Stimulated activated CD4-positive, alpha-beta T cell treated with anti-CD3 and anti-CD28 coated beads, Interleukin-12 subunit alpha, Interleukin-12 subunit beta, amount 100 ng/mL, for 4 hours (primary cell): Measurements from ENCODE around the gene COL27A1.

ENCODE experiments used
- DNase-seq: peaks from one replicate; pipeline ENCODE4 v3.0.0-alpha.2; 2020

COL27A1 gene

DNA sequence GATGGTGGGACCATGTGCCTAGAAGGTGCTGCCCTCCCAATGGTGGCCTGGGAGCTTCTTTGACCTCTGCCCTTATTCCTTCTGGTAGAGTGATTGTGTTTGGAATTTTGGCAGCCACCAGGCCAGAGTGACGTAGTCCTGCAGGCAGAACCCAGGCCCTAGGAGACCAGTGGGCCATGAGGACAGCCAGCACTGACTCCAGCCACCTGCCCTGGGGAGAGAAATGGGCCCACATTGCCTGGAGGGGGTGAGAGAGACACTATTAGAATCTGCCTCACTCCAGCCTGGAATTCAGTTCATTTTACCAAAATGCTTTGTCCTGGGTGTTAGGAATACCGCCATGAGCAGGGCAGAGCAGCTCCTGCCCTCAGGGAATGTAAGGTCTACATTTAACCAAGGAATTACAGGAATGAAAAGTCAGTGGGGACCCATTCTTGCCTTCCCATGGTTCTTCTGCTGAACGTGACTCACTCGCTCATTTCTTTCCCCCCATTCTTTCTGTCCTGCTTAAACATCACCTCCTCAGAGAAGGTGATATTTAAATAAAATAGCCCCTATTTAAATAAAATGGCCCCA is 5.5 kb upstream of the COL27A1 start:
- no peak for DNase-seq

DNA sequence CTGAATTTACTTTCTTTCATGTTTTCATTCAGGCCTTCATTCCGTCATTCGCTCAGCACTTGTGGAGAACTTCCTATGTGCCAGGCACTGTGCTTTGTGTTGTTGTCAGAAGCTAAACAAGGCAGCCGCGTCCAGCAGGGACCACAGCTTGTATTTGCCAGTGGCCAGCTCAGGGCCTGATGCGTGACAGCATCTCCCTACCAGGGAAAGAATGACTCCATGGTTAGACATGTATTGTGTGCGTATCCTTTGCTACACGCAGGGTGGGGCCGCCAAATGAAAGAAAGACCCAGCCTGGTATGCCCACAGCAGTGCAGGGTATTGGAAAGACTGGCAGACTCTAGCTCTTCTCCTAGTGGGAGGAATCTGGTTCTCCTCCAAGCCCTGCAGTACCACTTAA is 4.7 kb upstream of the COL27A1 start:
- no peak for DNase-seq

DNA sequence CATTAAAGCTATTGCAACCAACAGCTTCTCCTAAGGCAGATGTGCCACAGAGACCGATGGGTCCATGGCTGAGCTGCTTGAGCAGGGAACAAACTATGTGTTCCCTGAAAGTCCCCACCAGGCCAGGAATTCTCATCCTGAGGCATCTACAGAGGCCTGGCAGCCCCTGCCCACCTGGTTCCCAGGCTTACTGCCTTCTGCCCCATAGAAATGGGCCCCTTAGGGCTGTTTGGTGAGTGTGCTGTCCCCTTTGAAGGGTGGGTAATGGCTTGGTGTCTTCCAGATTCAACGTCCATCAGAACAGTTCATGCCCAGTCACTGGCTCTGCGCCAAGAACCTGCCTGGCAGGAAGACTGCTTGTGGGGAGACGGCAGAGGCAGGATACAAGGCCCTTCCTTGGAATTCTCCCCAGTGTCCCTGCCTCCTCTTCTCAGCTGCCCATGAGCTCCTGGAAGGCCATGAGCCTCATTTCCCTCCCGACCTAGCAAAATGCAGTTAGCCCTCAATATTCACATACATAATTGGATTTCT is 3.8 kb upstream of the COL27A1 start:
- DNase-seq, result no peak

DNA sequence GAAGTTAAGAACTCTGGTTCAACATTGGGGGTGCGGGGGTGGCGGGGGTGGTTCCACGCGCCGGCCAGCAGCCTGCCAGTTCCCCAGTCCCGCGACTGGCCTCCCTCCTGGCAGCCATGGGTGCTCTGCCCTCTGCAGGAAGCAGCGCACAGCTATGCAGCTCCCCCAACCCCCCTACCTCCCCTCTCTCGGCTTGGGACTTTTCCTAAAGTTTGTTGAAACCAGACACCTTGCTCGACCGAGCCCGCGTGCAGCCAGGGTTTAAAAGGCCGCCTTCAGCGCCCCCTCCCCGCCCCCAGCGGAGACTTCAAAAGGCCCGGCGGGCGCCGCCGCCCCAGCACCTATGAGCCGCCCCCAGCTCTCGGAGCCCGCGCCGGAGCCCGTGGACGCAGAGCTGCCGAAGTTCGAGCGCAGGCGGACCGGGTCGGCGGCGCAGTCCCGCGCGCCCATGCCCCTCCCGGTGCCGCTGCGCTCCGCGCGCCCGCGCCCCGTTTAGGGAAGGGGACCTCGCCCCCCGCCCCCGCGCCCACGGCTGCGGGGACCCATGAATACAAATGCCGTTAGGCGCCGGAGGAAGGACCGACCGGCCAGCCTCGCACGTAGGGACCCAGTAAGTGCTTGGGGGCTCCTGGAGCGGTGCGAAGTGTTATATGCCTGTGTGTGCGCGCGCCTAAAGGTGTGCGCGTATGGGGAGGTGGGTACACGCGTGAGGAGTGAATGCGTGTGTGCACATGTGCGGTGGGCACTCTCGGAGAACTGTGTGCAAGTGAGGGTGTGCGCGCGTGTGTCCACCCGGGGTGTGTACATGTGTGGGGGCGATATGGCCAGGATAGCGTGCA is 1.4 kb upstream of the COL27A1 start:
- DNase-seq, result no peak

DNA sequence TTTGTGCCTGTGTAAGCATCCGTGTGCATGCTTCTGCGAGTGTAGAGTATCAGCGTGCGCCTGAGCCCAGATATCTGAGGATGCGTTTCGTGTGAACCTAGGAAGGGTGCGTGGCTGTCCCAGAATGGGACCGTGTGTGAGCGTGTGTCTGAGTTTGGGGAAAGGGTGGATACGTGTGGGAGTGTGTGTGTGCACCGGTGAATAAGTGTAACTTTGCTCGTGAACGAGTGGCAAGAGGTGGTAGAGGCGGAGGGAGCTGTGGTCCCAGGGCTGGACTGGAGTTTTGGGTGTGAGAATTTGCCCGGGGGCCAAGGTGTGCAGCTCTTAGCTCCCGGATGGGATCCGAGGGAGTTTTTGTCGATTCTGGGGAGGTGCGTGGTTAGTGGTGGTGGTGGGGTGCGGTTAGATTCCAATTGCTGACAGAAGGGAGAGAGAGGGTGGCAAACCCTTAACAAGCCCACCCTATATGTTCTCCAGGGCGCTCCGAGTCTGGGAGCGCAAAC is 686 bp upstream of the COL27A1 start:
- peak; percentile 5 for DNase-seq

DNA sequence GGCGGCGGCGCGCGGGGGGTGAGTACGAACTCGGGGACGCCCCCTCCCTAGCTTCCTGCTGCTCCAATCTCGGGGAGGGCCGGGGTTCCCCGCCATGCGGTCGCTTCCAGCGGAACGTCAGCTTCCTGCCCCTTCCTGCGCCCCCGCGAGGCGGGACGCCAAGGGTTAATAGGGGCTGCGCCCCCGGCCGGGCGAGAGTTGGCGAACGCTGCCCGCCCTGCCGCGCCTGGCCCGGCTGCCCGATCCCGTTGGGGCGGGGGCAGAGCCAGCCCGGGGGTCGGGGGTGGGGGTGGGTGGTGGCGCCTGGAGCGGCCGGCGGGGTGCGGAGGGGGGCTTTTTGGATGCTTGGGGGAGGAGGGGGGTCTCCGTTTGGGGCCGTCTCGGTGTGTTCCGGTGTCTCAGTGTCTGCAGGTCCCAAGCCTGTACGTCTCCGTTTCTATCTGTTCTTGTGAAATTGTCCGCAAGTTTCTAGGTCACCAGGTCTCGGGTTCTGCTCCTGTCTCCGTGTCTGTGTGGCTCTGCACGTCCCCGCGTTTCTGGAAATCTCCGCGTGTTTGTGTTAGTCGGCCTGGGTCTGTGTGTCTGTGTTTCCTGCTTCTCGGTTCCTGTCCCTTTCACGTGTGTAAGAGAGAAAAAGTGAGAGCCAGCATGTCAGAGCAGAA is 789 bp downstream of the COL27A1 start:
- peak; percentile 18 for DNase-seq

DNA sequence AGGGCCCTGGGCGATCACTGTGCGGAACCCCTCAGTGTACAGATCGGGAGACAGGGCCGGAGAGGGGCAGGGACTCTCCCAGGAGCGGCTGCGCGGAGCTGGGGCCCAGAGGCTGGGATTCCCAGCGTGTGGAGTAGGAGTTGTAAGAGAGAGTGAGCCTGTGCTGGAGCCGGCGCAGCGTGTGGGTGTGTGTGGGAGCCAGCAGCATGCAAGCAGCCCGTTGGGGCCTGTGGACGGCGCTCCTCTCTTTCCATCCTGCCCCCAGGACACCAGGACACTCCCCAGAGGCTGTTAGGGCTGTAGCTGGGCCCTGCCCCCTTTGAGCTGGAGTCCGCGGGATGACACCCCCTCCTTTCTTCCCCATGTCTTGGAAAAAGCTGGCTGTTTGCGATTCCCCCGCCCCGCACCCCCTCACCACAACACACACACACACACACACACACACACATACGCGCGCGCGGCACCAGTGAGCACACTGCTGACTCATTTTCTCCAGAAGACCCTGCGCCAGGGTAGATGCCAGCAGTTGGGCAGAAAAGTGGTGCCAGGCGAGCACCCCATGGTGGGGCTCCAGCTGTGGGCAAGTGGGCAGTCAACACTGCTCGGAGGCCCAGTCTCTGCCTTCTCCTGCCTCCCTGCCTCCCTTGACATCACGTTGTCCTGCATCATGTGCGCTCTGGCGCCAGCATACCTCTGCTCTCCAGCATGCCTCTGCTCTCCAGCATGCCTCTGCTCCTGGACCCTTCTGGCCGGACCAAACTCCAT is 1.5 kb downstream of the COL27A1 start:
- DNase-seq, result peak; percentile 10

DNA sequence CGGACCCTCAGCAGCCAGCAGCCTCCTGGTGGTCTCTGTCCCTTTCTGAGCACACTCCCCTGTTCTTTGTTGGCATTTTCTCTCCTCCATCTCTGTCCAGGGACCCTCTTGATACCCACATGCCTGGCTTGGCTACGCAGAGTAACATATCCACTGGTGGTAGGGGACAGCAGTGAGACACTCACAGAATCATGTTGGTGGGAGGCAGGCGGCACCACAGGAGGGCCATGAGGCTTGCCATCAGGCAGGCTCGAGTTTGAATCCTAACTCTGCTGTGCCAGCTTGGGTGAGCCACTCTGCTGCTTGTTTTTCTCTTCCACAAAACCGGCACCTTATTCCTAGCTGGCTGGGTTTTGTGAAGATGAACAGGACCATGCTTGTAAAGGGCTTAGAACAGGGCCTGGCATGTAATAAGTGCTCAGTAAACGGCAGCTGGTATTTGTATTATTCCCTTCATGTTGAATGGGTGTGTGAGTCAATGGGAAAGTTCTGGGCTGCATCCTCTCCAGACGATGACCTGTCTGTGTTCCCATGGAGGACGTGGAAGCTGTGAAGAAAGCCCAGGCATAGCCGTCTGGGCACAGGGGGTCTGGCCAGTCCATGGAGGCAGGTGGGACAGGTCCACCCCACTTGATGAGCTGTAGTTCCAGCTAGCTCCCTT is 2.3 kb downstream of the COL27A1 start:
- no peak for DNase-seq

DNA sequence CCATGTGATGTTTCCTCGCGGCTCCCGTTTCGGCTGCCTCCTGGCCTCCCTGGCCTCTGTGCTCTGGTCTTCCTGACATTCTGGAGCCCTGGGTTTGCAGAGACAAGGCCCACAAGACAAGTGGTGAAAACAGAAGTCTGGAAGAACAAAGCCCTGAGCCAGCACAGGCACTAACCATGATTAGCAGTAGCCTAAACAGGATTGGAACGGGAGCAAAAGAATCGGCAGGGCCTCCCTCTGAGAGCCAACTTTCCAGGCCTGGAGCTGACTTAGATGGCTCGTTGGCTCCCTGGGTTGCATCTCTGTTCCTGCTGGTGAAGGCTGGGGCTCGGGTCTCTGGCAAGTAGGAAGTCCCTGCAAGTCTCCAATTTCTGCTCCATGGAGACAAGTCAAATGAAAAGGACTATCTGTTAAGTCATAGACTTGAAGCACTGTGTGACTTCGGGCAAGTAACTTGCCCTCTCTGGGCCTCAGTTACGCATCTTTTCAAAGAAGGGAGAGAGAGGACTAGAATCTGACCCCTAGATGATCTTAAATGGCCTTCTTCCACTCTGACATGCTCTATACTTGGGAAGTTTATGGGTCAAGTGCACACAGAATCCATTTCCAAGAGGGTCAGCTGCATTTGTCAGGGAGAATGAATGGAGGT is 3.3 kb downstream of the COL27A1 start:
- DNase-seq, result no peak

DNA sequence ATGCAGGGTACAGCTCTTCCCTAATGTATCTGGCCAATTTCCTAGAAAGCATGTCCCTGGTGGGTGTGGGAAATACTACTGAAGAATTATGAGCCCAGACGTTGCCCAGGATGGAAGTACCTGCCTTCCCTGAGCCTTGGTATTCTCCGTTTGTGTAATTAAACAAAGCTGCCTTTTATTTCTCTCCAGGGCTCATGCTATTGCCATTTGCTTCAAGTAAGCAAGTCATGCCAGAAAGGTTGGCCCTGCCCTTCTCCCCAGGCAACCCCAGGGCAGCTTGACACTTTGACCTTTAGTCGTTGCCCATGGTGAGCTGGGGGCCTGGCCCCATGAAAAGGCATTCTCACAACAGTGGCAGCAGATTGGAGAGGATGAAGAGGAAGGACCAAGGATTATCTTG is 4.4 kb downstream of the COL27A1 start:
- DNase-seq, result no peak

DNA sequence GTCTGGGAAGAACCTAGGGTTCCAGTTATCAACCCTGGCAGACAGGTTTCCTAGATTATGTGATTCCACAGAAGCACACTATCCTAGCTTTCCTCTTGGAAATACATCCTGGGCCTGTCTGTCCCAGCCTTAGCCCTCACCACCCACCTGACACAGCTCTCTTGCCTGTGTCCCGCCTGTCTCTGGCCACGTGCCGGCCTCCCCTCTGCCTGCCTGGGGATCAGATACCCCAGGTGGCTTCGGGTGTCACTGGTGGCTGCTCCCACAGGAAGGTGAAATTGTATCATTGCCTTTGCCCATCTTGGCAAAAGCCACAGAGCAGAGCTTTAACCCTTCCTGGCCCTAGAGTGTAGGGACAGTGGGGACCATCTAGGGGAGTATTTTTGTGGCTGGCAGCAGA is 6.2 kb downstream of the COL27A1 start:
- no peak for DNase-seq

DNA sequence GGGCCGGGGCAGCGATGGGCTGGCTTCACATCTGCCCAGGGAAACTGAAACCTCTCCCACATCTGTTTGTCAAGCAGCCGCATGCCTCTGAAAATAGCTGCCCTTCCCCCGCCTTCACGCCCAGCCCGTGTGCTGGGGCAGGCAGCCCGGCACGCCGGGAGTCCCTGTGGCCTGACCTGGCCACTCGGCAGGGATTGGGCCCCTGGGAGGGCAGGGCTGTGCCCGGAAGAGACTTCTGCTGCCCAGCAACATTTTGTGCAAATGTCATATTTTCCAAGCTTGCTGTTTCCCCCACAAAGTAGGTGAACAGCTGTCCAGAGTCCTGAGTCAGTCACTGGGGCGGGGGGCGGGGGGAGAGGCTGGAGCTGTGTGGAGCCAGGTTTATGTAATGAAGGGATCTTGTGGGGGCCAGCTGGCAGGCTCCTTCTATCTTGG is 8.2 kb downstream of the COL27A1 start:
- DNase-seq, result no peak

DNA sequence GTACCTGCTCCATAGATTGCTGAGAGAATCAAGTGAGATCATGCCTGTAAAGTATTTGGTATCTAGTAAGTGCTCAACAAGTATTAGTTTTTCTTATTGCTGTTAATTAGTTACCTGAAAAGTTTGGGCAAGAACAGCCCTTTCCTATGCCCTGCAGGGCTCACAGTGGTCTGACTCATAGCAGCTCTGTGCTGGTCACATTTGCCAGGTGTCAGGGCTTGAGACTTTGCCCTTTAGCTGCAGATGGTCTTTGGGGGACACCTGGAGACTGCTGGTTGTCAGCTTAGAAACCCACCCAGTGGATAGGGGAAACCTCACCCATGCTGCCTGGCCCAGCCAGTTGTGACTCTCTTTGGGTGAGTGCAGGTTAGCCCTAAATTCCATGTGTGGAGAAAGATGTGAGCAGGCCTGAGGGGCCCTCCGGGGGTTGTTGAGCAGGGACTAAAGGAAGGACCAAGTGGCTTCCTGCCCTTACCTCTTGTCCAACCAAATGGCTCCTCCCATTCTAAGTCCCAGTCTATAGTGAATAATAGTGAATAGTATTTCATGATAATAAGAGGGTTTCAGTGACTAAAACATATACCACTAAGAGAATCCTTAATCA is 9.0 kb downstream of the COL27A1 start:
- DNase-seq, result no peak

DNA sequence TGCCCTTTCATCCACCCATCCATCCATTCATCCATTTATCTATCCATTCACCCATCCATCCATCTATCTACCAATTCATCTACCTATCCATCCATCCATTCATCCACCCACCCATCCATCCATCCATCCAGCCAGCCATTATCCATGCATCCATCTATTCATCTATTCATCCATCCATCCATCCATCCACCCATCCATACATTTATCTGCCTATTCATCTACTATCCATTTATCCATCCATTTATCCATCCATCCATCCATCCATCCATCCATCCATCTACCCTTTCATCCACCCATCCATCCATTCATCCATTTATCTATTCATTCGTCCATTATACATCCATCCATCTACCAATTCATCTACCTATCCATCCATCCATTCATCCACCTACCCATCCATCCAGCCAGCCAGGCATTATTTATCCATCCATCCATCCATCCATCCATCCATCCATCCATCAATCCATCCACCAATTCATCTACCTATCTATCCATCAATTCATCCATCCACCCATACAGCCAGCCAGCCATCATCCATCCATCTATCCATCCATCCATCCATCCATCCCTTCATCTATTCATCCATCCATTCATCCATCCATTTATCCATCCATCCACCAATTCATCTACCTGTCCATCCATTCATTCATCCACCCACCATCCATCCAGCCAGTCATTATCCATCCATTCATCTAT is 10.2 kb downstream of the COL27A1 start:
- no peak for DNase-seq

DNA sequence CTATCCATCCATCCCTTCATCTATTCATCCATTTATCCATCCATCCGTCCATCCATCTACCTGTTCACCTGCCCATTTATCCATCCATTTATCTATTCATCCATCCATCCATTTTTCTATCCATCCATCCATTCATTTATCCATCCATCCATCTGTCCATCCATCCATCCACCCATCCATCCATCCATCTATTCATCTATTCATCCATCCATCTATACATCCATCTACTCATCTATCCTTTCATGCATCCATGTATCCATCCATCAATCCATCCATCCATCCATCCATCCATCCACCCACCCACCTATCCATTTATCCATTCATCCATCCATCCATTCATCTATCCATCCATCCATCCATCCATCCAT is 10.8 kb downstream of the COL27A1 start:
- DNase-seq, result no peak

DNA sequence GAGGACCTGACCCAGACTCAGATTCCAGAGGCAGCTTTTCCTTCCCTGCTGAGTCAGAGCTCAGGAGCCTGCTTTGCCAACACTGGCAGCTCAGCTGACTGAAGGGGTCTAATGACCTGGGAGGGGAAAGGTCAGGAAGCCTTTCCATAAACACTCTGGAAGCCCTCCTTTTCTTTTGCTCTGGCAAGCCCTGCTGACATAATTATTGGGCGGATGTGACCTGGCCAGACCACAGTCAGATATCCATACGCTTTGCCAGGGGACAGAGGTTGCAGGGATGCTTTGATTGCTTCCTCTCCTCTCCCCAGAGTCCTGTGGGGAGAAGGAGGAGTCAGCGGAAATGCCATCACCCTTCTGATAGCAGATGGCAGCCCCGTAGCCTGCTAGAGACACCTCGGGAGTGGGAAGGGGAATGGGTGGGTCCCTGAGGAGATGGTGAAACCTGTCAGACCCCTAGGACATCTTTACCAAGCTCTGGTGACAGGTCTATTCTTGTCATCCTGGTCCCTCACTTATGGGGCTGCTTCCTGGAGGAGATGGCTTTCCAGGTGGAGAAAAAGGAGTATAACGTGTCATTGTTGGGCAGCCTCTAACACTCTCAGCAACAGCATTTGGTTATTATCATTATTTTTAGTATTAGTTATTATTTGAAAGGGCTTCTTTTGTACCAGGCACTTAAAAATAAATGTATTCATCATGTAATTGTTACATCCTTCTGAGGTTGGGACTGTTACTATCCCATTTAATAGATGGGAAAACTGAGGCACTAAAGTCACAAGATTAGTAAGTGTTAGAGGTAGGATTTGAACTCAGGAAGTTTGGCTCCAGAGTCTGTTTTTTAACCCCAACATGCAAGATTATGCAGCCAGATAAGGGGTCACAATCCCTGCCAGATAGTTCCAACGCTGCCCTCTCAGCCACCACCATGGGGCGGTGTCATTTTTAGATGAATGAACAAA is 11.6 kb downstream of the COL27A1 start:
- DNase-seq, result no peak

DNA sequence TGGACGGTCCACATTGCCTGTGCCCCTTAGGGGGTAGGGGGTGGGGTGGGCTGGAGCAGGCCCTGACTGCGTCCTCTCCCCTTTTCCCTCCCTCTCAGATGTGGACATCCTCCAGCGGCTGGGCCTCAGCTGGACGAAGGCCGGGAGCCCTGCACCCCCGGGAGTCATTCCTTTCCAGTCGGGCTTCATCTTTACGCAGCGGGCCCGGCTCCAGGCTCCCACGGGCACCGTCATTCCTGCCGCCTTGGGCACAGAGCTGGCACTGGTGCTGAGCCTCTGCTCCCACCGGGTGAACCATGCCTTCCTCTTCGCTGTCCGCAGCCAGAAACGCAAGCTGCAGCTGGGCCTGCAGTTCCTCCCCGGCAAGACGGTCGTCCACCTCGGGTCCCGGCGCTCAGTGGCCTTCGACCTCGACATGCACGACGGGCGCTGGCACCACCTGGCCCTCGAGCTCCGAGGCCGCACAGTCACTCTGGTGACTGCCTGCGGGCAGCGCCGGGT is 12.3 kb downstream of the COL27A1 start:
- no peak for DNase-seq

DNA sequence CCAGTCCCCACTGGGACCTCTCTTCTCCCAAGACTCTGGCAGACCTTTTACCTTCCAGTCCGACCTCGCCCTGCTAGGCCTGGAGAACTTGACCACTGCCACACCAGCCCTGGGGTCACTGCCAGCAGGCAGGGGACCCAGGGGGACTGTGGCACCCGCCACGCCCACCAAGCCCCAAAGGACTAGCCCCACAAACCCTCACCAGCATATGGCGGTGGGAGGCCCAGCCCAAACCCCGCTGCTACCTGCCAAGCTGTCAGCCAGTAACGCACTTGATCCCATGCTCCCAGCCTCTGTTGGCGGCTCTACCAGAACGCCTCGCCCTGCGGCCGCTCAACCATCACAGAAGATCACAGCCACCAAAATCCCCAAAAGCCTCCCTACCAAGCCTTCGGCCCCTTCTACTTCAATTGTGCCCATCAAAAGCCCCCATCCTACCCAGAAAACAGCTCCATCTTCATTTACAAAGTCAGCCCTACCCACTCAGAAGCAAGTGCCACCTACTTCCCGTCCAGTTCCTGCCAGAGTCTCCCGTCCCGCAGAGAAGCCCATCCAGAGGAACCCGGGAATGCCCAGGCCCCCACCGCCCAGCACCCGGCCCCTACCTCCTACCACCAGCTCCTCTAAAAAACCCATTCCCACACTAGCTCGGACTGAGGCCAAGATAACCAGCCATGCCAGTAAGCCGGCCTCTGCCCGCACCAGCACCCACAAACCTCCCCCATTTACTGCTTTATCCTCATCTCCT is 13.1 kb downstream of the COL27A1 start:
- no peak for DNase-seq
